HG03521 (cell line): ENCODE data around the gene EML6.
"Not testable (repeated sequence)": the region's sequence is repeated elsewhere in the genome, so short reads cannot be mapped to it uniquely, and the experiment has no call there.

Source experiments
- ATAC-seq: cut with Tn5 transposase; IDR thresholded peaks from one replicate; pipeline ENCODE4 v1.9.1; 2021; ENCODE audit warnings: mild to moderate bottlenecking, moderate library complexity; ENCODE audit not compliant: unreplicated experiment

EML6 gene

DNA sequence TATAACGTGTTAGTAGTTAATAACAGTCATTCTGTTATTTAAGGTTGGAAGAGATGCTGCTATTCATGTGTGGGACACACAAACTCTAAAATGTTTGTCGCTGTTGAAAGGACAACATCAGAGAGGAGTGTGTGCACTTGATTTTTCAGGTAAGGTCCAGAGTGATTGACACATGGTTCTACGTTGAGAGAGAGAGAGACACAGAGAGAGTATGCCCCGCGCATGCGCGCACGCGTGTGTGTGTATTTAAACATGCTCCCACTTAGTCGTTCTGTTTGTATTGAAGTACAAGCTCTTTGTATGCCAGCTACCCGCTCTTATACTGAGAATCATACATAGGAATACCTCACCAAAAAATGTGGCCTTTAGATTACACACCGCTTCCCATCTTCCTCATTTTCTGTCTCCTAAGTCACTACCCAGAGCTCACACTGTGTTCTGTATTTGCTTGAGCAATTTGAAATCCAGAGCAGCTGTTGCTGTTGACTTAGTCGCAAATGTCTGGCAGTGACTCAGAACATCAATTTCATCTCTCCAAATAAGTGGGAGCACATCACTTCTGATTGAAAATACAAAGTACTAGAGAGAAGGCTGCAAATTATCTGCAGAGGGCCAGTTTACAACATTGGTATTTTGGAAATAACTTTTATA is 148.1 kb downstream of the EML6 start:
- ATAC-seq, result no peak

DNA sequence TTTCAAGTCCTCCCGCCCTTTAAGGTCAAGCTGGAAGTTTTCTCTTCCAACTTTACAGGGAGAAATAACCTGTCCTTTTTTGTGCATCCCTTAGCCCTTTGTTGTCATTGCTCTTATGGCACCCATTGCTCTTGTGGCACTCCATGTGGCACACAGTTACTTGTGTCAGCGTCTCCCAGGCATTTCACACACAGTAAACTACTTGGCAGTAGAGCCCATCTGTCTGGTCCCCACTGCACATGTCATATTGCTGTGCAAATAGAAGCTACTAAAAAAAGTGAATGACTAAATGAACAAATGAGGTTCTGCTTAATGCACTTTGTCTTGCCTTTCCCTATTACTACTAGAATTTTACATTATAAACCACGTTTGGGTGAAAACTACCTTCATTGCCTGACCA is 149.3 kb downstream of the EML6 start:
- no peak for ATAC-seq

DNA sequence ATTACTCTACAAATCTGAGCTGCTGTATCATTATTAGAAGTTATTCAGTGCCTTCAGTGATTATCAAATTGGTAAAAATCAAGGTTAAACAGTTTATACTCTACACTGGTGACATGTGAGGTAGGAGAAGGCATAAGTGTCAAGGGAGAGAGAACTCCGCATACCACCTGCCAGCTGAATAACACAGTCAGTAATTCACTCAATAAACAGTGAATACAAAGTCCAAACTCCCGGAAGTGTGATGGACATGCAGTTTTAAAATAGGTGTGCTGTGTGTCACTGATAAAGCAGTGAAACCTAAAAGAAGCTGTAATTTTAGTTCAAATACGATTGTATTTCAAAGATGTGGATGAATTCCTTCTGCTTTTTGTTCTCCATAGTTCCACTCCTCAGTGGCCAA is 149.8 kb downstream of the EML6 start:
- ATAC-seq, result not testable (repeated sequence)

DNA sequence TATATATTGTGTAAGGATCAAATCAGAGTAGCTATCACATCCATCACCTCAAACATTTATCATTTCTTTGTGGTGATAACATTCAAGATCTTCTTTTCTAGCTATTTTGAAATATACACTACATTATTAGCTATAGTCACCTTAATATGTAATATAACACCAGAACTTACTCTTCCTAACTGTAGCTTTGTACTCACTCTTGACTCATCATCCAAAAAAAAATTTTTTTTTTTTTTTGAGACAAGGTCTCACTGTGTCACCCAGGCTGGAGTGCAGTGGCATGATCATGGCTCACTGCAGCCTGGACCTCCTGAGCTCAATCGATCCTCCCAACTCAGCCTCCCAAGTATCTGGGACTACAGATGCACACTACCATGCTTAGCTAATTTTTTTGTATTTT is 153.3 kb downstream of the EML6 start:
- ATAC-seq, result no peak

DNA sequence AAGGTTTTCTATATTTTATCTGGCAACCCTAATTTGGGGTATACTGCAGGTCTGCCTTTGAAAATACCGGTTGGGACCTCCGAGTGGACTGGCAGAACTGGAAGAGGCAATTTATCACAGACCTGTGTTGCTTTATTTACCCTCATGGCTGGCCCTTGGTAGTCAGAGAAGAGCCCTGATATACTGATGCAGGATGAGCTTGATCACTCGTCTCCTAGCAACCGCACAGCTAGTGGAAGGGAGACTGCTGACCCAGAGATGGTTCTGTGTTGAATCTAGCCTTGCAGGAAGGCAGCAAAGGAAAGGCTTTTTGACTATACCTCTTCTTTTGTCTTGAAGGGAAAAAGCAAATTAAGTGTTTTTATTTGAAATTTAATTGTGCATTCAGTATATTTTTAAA is 154.7 kb downstream of the EML6 start:
- ATAC-seq, result no peak

DNA sequence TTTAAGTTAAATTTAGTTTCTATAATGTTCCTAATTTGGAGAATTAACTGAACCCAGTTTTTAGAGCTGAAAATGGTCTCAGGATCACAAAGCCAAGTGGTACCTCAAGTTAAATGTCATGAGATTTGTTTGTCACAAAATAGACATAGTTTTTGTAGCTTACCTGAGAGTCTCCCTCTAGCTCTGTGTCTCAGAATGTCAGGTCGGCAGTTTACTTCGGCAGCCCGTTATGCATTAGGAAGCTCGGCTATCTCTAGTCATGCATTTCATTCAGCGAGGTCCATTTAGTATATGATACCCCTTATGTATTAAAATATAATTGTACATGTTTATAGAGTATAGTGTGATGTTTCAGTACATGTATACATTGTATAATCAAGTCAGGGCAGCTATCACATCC is 155.6 kb downstream of the EML6 start:
- ATAC-seq, result no peak

DNA sequence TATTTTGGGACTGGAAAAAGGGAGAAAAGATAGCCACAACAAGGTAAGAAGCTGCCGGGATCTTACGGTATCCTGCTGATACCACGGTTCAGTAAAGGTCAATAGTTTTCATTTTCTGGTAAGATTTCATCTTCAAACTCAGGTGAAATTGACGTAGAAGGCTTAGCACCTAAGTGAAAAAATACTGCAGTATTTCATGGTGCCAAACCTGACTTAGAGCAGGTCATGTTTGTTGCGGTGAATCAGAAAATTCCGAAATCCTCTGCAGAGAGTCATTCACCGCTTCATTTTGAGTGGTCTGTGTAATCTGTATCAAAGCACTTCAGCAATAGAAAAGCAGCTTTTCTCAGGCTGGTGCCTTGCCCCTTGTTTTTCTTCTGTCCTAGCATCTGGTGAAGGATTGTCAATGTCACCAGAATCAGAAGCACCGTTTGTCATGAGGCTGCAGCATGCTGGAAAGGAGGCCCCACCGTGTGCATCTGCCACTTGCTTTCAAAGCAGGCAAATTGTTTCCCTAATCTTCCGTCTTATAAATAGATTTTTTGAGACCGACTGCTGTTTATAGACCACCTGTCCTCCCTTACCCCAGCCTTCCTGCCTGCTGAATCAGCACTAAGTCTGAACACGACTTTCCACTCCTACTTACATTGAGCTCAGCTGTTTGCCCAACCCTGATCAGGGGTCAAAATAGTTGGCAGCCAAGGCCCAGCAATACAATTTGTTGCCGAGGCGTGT is 156.3 kb downstream of the EML6 start:
- ATAC-seq, result no peak

DNA sequence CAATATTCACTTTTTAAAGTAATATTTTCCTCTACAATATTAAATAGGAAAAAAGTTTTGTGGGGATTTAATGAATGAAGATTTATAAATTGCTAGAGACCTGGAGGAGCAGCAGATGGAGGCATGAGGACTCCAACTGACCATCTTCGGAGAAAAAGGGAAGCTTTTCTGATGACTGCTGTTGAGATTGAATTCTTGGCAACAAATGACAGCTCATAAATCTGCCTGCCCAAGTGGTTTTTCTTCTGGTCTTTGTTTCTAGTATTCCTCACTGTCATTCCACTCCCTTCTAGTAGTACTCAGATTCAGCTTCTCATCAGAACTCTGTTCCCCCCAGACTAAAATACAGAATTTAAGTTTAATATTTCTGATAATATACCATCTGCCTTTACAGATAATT is 157.0 kb downstream of the EML6 start:
- no peak for ATAC-seq

DNA sequence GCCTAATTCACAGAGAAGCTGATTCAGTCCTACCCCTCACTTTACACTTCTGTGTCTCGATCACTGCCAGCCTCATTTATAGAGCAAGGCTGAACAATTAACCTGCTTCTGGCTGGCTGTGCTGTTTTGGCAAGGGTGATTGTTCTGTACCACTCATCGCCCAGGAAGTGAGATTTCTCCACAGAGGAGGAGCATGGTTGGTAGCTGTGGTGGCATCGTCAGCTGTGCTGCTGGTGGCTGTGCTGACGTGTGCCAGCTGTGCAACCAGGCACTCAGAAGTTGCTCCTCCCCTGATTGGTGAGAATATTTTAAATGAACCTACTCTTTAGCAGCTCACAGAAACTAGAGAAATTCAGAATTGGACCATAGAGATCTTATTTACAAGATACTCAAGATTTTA is 158.3 kb downstream of the EML6 start:
- no peak for ATAC-seq

DNA sequence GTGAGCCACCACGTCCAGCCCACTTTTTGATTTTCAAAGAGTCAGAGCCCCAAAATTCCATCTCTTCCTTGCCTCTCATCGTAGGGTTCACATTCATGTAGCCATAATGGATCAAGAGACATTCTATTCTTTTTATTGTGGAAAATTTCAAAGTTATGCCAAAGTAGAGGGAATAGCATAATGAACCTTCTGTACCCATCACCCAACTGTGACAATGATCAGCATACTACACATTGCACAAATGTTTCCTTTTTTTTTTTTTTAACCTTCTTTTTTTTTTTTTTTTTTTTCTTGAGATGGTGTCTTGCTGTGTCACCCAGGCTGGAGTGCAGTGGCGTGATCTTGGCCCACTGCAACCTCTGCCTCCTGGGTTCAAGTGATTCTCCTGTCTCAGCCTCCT is 162.4 kb downstream of the EML6 start:
- no peak for ATAC-seq

DNA sequence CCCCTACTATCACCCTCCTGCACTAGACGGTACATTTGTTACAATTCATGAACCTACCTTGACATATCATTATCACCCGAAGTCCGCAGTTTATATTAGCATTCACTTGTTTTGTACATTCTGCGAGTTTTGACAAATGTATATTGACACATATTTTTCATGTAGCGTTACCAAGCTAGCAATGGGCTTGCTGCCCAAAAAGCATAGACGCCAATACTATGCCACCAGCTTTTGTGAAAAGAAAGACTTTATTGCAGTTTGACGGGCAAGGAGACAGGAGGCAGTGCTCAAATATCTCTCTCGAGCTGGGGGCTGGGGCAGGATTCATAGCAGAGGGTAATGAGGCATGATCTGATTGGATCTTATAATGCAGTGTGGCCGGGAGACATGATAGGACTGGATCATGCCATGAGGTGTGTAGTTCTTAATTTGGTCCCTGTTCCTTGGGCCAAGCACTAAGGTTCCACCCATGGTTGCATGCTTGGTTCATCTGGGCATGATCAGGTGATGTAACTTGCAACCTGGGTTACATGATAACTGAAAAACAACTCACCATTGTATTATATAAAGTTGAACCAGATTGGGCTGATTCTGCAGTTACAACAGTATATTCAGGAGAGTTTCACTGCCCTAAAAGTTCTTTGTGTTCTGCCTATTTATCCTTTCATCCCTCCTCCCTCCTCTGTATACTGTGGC is 164.5 kb downstream of the EML6 start:
- no peak for ATAC-seq

DNA sequence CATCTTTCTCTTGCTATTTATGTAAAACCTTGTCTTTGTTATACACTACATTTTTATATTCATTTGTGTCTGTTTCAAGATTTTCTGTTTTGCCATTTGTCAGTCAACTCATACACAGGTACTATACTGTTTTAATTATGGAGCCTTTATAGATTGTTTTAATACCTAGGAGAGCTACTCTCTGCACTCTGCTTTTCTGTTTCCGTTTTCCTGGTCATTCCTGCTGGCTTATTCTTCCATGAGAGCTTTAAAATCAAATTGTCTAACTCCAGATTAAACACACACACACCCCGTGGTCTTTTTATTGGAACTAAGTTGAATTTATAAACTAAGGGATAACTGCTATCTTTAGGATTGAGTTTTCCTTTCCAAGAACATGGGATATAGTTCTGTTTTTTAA is 165.6 kb downstream of the EML6 start:
- no peak for ATAC-seq

DNA sequence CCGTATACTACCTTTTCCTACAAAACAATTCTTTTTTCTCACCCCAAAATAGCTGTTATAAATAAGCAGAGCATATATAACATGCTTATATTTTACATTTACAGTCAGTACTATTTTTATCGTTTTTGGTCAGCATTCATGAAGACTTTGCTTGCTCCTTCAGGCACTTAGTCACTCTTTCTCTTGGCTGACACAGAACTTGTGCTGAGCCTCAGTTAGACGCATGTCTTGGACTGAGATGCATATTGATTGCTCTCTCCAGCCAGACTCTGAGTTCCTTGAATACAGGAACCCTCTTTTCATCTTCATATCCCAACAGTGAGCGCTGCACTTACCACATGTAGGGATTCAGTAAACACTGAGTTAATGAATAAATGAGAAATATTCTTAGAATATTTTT is 168.4 kb downstream of the EML6 start:
- ATAC-seq, result no peak

DNA sequence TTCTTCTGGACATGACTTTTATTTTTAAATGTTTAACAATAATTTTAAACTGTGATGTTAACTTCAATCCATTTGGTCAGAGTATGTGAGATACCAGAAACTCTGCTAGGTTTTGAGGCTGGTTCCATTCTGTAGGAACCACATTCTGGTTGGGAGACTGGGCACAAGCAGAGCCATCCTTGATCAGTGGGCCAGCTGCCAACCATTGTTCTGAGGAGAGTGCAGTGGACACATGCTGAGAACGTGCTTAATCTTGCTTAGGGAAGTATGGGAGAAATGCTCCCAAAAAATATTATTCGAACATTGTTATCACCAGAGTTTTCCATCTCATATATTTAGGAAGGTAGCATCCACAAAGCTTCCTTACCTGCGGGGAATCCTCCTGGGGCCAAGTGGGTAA is 171.0 kb downstream of the EML6 start:
- no peak for ATAC-seq

DNA sequence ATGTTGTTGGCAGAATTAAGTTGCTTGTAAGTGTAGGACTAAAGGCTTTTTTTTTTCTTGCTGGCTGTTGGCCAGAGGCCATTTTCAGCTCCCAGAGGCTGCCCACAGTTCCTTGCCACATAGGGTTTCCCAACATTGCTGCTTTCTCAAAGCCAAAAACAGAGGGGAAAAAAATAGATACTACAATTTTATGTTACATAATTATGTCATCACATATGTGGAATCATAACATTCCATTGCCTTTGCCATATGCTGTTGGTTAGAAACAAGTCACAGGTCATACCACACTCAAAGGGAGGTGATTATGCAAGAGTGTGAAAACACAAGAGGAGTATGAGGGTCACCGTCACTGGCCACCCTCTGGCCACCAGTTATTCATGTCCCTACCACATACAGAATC is 172.3 kb downstream of the EML6 start:
- no peak for ATAC-seq

DNA sequence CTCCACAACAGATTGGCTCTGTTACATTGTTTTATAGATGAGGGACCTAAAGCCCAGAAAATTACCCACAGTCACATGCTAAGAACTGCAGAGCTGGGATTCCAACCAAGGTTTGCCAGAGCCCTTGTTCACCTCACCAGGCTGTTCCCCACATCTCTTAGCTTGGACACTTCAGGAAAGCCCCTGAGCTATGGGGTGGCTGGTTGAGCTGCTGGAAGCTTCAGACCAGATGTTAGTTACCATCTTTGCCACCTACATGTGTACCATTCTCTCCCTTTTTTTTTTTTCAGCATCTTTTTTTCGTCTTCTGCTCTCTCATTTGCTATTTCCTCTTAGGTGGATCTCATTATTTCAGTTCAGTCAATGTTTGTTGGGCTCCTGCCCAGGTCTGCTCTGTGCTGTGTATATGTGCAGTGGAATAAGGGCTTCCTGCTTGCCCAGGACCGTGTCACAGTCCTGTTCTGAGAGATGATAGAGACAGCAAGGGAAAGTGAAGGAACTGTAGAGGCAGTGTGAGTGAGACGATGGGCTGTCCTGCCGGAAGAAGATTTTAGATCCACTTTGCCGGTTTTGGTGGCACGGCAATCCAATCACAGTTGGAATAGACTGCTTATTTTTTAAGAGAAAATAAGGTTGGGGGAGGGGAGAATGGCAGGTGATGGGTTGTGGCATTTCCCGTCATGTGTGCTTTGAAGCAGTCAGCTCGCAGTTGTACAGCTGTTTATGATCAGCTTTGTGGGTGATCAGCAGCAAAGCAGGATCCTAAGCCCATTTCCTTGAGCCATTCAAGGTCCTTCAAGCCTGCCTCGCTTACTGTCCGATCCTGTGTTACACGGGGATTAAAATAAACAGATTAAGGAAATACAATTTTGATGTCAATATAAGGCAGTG is 174.2 kb downstream of the EML6 start:
- ATAC-seq, result no peak

DNA sequence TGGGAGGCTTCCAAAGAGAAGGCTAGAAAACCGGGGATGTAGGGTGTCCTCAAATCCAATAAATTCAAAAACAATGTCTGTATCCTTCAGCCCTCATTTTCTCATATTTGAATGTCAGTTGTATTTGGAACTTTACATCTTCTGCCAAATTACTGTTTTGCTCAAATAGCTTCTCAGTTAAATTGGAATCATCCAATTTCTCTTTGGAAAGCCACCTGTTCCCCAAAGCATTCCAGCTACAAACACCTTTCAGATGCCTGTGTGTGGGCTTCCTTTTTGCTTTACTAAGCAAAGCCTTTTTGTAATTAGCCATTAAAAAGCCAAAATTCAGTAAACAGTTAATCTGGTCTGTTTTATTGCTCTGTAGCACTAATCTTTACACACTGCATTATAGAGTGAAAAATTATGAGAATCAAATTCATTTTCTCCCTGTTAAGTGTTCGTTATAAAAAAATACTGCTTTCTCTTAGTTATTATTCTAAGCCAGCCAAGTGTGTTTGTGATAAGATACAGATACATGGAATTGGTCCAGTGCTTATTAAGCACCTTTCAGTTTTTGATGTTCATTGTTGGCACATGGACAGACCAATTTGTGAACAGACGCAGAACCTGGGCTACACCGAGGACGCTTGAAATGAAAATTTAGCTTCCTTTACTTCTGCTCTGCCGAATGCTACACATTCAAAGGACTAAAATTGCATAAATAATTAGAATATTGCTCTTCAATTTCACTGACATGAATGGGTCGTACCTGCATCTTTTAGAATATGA is 175.2 kb downstream of the EML6 start:
- ATAC-seq, result no peak

DNA sequence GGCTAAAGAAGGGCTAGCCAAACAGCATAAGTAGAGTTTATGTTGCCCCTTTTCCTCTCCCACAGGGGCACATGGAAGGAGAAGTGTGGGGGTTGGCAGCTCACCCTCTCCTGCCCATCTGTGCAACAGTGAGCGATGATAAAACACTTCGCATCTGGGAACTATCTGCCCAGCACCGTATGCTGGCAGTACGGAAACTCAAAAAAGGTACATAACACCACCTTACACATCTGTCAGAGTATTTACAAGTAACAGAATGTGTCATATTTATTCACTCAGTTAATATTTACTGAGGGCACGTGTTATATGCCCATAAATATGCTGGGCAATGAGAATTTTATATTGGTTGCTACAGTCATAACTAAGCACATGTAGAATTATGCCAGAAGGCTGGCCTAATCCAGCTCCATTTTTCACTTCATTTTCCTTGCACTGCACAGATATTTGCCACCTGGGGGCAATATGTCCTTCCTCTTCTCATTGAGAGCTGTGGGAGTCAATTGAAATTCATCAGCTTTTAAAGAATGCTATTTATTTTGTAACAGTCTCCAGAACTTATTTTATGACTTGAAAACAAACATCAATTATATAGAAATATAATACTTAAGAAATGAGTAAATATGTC is 176.2 kb downstream of the EML6 start:
- no peak for ATAC-seq

DNA sequence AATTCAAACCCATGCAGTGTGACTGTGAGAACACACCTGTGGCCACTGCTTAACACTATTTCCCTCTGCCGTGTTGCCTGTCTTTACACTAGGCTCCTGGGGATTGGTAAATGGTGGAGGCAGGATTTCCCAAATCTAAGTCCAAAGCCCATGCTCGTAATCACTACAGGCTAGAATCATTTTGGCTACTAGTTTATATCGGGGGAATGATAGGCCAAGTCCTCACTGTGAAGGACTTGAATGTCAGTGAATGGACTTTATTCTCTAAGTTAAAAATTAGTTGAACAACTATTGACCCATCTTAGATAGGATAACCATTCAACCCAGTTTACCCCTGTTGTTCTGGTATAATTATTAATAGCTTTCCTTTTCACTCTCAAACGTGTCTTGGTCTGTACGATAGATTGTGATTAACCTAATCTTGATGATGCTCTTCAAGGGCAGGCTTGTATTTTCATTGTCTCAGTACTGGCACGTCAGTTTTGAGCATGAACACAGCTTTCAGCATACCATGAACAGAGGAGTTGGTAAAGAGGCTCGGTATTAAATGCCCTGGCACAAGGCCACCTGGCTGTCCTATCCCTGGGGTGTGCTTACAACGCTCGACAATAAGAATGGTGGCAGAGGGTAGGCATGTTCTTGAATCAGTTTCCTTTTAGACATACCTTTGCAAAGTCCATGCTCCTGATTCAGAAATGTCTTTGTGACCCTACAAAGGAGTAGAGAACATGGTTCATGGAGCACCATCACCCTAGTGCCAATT is 177.9 kb downstream of the EML6 start:
- no peak for ATAC-seq
